HEK293T (cell line): ENCODE results near the gene WDR73.

Source experiments
- CTCF ChIA-PET: fragments of 350-600 bp; formaldehyde crosslinking; extraction: SDS; loops from one replicate; lab custom pipeline; 2021; ENCODE audit warnings: antibody characterized with exemption, inconsistent platforms; lab: Yijun Ruan, JAX
- POLR2A ChIA-PET: fragments of 350-600 bp; formaldehyde crosslinking; extraction: SDS; loops from one replicate; lab custom pipeline; 2020; ENCODE audit warnings: antibody characterized with exemption, inconsistent platforms; lab: Yijun Ruan, JAX
- DNase-seq: peaks from one replicate; pipeline ENCODE4 v3.0.0; 2012; ENCODE audit warnings: mixed read lengths; ENCODE audit errors: extremely low spot score
- ARNT ChIP-seq: fragments of 450-650 bp; IDR thresholded peaks from 2 replicates; pipeline ENCODE4 v1.6.1; 2017; ENCODE audit warnings: mild to moderate bottlenecking
- BHLHE40 ChIP-seq: fragments of 450-650 bp; IDR thresholded peaks from 2 replicates; pipeline ENCODE4 v1.6.1; 2016; ENCODE audit warnings: mild to moderate bottlenecking, moderate library complexity, borderline replicate concordance
- CTBP1 ChIP-seq: fragments of 450-650 bp; IDR thresholded peaks from 2 replicates; pipeline ENCODE4 v1.6.1; 2016; ENCODE audit warnings: borderline replicate concordance
- ELF4 ChIP-seq: fragments of 450-650 bp; IDR thresholded peaks from 2 replicates; pipeline ENCODE4 v1.6.1; 2017; ENCODE audit warnings: antibody characterized with exemption
- FOXA1 ChIP-seq: fragments of 450-650 bp; IDR thresholded peaks from 2 replicates; pipeline ENCODE4 v1.6.1; 2016; ENCODE audit warnings: mild to moderate bottlenecking
- FOXK2 ChIP-seq: fragments of 450-650 bp; IDR thresholded peaks from 2 replicates; pipeline ENCODE4 v1.6.1; 2016; ENCODE audit warnings: mild to moderate bottlenecking
- FOXM1 ChIP-seq: fragments of 450-650 bp; IDR thresholded peaks from 2 replicates; pipeline ENCODE4 v1.6.1; 2017; ENCODE audit warnings: mild to moderate bottlenecking, borderline replicate concordance
- HDGF ChIP-seq: fragments of 450-650 bp; IDR thresholded peaks from 2 replicates; pipeline ENCODE4 v1.6.1; 2017; ENCODE audit warnings: antibody characterized with exemption, borderline replicate concordance
- L3MBTL2 ChIP-seq: fragments of 450-650 bp; conservative IDR thresholded peaks from 2 replicates; pipeline ENCODE4 v1.6.1; 2016; ENCODE audit warnings: mild to moderate bottlenecking
- LEF1 ChIP-seq: fragments of 450-650 bp; IDR thresholded peaks from 2 replicates; pipeline ENCODE4 v1.6.1; 2017; ENCODE audit warnings: mild to moderate bottlenecking, borderline replicate concordance
- NFRKB ChIP-seq: fragments of 450-650 bp; IDR thresholded peaks from 2 replicates; pipeline ENCODE4 v1.6.1; 2016; ENCODE audit warnings: mild to moderate bottlenecking, moderate library complexity
- PKNOX1 ChIP-seq: fragments of 450-650 bp; IDR thresholded peaks from 2 replicates; pipeline ENCODE4 v1.6.1; 2016
- SP1 ChIP-seq: fragments of 450-650 bp; IDR thresholded peaks from 2 replicates; pipeline ENCODE4 v1.6.1; 2017
- SUZ12 ChIP-seq: fragments of 450-650 bp; IDR thresholded peaks from 2 replicates; pipeline ENCODE4 v1.6.1; 2016; ENCODE audit warnings: mild to moderate bottlenecking
- TARDBP ChIP-seq: fragments of 450-650 bp; IDR thresholded peaks from 2 replicates; pipeline ENCODE4 v1.6.1; 2016
- ZNF384 ChIP-seq: fragments of 450-650 bp; IDR thresholded peaks from 2 replicates; pipeline ENCODE4 v1.6.1; 2016

WDR73 gene

GRCh38 chr15:84606653-84607120, 47.4 kb downstream of the WDR73 start:
- no peak for DNase-seq
- CTCF ChIA-PET, result interaction anchor here (1.0 kb wide), 1 partner anchor 31 kb away, joined by 3 read pairs; no protein-coding TSS in a partner anchor
- POLR2A ChIA-PET, result no interaction called here

GRCh38 chr15:84605554-84605882, 48.6 kb downstream of the WDR73 start:
- ChIA-PET POLR2A (no interaction called here), CTCF (interaction anchor here (1.0 kb wide), 1 partner anchor 32 kb away, joined by 3 read pairs; no protein-coding TSS in a partner anchor)
- no peak for DNase-seq
- TF ChIP-seq LEF1 (no peak), FOXK2 (no peak), ARNT (no peak)

More at GRCh38 chr15:84606653-84607120, 47.4 kb downstream of the WDR73 start:
- TF ChIP-seq PKNOX1, result no peak
- TF ChIP-seq ARNT, result no peak
- TF ChIP-seq SUZ12, result no peak
- no peak for TF ChIP-seq TARDBP
- no peak for TF ChIP-seq FOXM1
- TF ChIP-seq CTBP1, result no peak
- no peak for TF ChIP-seq ELF4
- TF ChIP-seq BHLHE40, result no peak
- TF ChIP-seq NFRKB, result no peak
- TF ChIP-seq SP1, result no peak
- TF ChIP-seq FOXK2, result no peak
- no peak for TF ChIP-seq L3MBTL2
- no peak for TF ChIP-seq LEF1

GRCh38 chr15:84604826-84605553, 49.1 kb downstream of the WDR73 start:
- TF ChIP-seq SUZ12, result no peak
- no peak for TF ChIP-seq HDGF
- no peak for TF ChIP-seq NFRKB
- TF ChIP-seq PKNOX1, result no peak
- TF ChIP-seq ZNF384, result no peak
- TF ChIP-seq L3MBTL2, result no peak
- no peak for TF ChIP-seq FOXA1
- no peak for TF ChIP-seq SP1
- no peak for TF ChIP-seq FOXK2
- no peak for TF ChIP-seq FOXM1
- CTCF ChIA-PET, result no interaction called here
- POLR2A ChIA-PET, result no interaction called here
- no peak for DNase-seq

GRCh38 chr15:84603630-84604379, 50.3 kb downstream of the WDR73 start:
- ChIA-PET CTCF (interaction anchor here (0.6 kb wide), 1 partner anchor 50 kb away, joined by 3 read pairs; the partner anchor contains the start of gene WDR73), POLR2A (no interaction called here)
- no peak for DNase-seq
- TF ChIP-seq ZNF384 (no peak), NFRKB (no peak), TARDBP (no peak)

GRCh38 chr15:84601555-84601838, 52.6 kb downstream of the WDR73 start:
- POLR2A ChIA-PET, result interaction anchor here (0.6 to 3.7 kb wide), 4 partner anchors 27 to 59 kb away, joined by 3 to 22 read pairs (median 3); no protein-coding TSS in a partner anchor
- CTCF ChIA-PET, result interaction anchor here (0.9 to 1.6 kb wide), 3 partner anchors 14 to 55 kb away, joined by 3 to 10 read pairs (median 3); no protein-coding TSS in a partner anchor
- TF ChIP-seq LEF1 (no peak), FOXM1 (no peak), FOXK2 (no peak)
- DNase-seq, result no peak

- TF ChIP-seq PKNOX1 (no peak), BHLHE40 (no peak), ZNF384 (no peak), SUZ12 (no peak), L3MBTL2 (peak; percentile 49), CTBP1 (peak; percentile 9; the same call in 1 of the 2 replicates), ARNT (no peak)
- ChIA-PET POLR2A (interaction anchor here (0.6 to 3.7 kb wide), 5 partner anchors 27 to 59 kb away, joined by 3 to 22 read pairs (median 3); no protein-coding TSS in a partner anchor), CTCF (interaction anchor here (0.6 to 1.8 kb wide), 9 partner anchors 13 to 443 kb away, joined by 3 to 12 read pairs (median 3); no protein-coding TSS in a partner anchor)
- peak; percentile 96 for DNase-seq
Measured at GRCh38 chr15:84600687-84601554, 53.2 kb downstream of the WDR73 start, which contains the start of gene ZSCAN2. Gene ZSCAN2, plus strand, starts transcription at chr15:84601009. Its CDS starts 2,919 bp downstream, at chr15:84603928.
